ENCODE measurements around the gene QRFP. TPM values are rescaled to one million over a fixed set of nuclear protein-coding genes. Genes with fewer than 3 reads are reported as not detected.

QRFP gene
- total RNA-seq, 1 experiment from 2014 or later = not detected

GRCh38 chr9:130899051-130899748 is 2.6 kb upstream of the QRFP start:
- DNase-seq (ENCODE audit: low read depth, low spot score) (no peak), ATAC-seq (no peak)
- Histone ChIP-seq H4K20me1 (ENCODE audit: insufficient read depth) (no peaks in the 10 kb centered on the region), H3K4me2 (ENCODE audit: low read length) (no peak overlapping the region), H3K36me3 (ENCODE audit: control insufficient read depth in 1 of 2, insufficient read depth in 2 of 2, low read length in 2 of 2) (no peaks in the 10 kb centered on the region), H3K27me3 (ENCODE audit: insufficient read depth, low read length) (no peaks in the 10 kb centered on the region), H3K9me3 (ENCODE audit: control insufficient read depth in 1 of 2, insufficient read depth in 1 of 2, low read depth in 1 of 2, low read length in 2 of 2) (no peaks in the 10 kb centered on the region), H3K9ac (ENCODE audit: low read length) (no peak overlapping the region), H3K4me1 (ENCODE audit: control insufficient read depth in 1 of 2, insufficient read depth in 2 of 2, low read length in 2 of 2) (no peaks in the 10 kb centered on the region), H3K9me2 (ENCODE audit: insufficient read depth) (no peaks in the 10 kb centered on the region), H3K27ac (ENCODE audit: low read depth, low read length) (no peak overlapping the region), H3K79me2 (ENCODE audit: insufficient read depth, low read length) (no peaks in the 10 kb centered on the region), H3K4me3 (replicated peaks in 1 of 2; ENCODE audit: low read depth in 1 of 2, low read length in 2 of 2) (no peak overlapping the region), H2AFZ (ENCODE audit: low read depth, low read length, poor library complexity, severe bottlenecking) (no peak overlapping the region)
- CTCF ChIA-PET = interaction anchor here (0.9 kb wide), 1 partner anchor 33 kb away, joined by 4 read pairs; no protein-coding TSS in a partner anchor
- POLR2A ChIA-PET = no interaction called here
- RAD21 ChIA-PET (ENCODE audit: low non-redundant PET in 1 of 2, low total read pairs in 2 of 2, uncharacterized antibody in 2 of 2, unreplicated experiment in 2 of 2) = no interaction called here
- intact Hi-C loops (cut with micrococcal nuclease) = no loop called here
- no peak for TF ChIP-seq FOSL1 (IDR thresholded peaks at IDR 0.05; ENCODE audit: low read depth)
- TF ChIP-seq POLR2AphosphoS5 (IDR thresholded peaks at IDR 0.05; ENCODE audit: low read depth, low read length) = no peak
- no peak for TF ChIP-seq RAD21 (IDR thresholded peaks at IDR 0.05; ENCODE audit: low read depth)
- no peak for TF ChIP-seq EZH2 (IDR thresholded peaks at IDR 0.05)
- no peak for TF ChIP-seq SRF (IDR thresholded peaks at IDR 0.05; ENCODE audit: low read depth)
- TF ChIP-seq CEBPB (IDR thresholded peaks at IDR 0.05; ENCODE audit: low read depth) = no peak
- no peak for TF ChIP-seq MAX (IDR thresholded peaks at IDR 0.05)
- no peak for TF ChIP-seq REST (IDR thresholded peaks at IDR 0.05; ENCODE audit: low read depth)
- TF ChIP-seq POLR2A (IDR thresholded peaks at IDR 0.05; ENCODE audit: borderline replicate concordance, extremely low read depth, insufficient read depth, insufficient read length) = no peak
- TF ChIP-seq SIN3A (IDR thresholded peaks at IDR 0.05; ENCODE audit: low read depth) = no peak
- no peak for TF ChIP-seq JUND (IDR thresholded peaks at IDR 0.05)
- TF ChIP-seq ELF1 (IDR thresholded peaks at IDR 0.05; ENCODE audit: borderline replicate concordance, low read depth) = no peak
- TF ChIP-seq ATF3 (IDR thresholded peaks at IDR 0.05) = no peak
- no peak for TF ChIP-seq ZBTB33 (IDR thresholded peaks at IDR 0.05; ENCODE audit: extremely low read depth, insufficient replicate concordance, low read length)
- no TSS peak for BruUV-seq (replicated peaks)
